H4 (cell line): ENCODE data around the gene MMP8. TPM values are rescaled to one million over a fixed set of nuclear protein-coding genes. Genes with fewer than 3 reads are reported as not detected.

Experiments used
- DNase-seq: peaks from one replicate; pipeline ENCODE4 v3.0.0-alpha.2; 2015; ENCODE audit warnings: low spot score
- total RNA-seq: library from RNA; depleted of rRNA; stranded (reverse); fragments of >200 nt; shearing (Covaris generic); gene quantifications from 2 replicates; pipeline ENCODE4 v1.2.3, GENCODE V29; 2014

The MMP8 gene
- total RNA-seq, 1 experiment from 2014 or later = not detected

GRCh38 chr11:102722821-102723220 lies 1.9 kb downstream of the MMP8 start:
- DNase-seq = no peak

DNA sequence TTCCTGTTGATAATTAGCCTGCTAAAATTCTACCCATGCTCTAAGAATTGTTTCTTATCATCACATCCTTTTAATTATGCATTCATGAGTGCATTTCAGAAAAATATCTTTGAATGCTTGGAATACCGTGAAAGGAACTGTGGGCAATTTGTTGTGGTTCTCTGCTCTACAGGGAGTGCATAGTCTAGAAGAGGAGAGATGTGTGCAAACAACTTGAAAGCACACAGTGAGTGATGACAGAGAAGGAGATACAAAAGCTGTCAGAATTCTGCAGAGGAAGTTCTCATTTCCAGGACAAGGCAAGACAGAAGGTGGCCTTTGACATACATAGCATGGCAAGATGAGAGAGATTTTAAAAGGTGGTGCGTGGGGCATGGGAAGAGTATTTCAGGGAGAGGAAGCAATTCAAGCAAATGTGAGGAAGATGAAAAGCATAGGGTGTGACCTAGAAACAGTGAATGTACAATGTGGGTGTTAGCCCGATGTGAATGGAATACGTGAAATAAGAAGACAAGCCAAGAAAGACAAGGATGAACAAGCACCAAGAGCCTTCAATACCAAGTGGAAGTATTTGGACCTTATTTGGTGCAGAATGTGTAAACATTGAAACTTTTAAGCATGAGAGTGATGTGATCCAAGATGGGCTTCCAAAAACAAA lies 5.0 kb downstream of the MMP8 start:
- DNase-seq = no peak

- no peak for DNase-seq
Measured at GRCh38 chr11:102717280-102717679, 7.5 kb downstream of the MMP8 start.

- no peak for DNase-seq
Measured at GRCh38 chr11:102716527-102716926, 8.2 kb downstream of the MMP8 start.

DNA sequence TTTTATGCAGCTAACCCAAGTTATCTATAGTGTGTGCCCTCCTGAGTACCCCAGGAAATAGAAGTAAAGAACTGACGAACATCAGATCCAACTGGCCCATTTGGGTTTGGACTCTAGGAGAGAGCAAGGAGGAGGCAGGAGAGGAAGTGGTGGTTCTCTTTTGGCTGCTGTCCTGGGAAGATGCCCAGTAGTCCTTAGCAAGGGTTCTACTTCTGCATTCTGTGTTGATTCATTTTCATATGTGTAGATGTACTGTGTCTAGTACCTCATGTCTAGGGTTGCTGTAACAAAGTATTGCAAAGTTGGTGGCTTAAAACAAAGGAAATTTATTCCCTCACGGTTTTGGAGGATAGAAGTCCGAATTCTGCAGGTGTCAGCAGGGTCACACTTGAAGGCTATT lies 12.6 kb downstream of the MMP8 start:
- DNase-seq = no peak

DNA sequence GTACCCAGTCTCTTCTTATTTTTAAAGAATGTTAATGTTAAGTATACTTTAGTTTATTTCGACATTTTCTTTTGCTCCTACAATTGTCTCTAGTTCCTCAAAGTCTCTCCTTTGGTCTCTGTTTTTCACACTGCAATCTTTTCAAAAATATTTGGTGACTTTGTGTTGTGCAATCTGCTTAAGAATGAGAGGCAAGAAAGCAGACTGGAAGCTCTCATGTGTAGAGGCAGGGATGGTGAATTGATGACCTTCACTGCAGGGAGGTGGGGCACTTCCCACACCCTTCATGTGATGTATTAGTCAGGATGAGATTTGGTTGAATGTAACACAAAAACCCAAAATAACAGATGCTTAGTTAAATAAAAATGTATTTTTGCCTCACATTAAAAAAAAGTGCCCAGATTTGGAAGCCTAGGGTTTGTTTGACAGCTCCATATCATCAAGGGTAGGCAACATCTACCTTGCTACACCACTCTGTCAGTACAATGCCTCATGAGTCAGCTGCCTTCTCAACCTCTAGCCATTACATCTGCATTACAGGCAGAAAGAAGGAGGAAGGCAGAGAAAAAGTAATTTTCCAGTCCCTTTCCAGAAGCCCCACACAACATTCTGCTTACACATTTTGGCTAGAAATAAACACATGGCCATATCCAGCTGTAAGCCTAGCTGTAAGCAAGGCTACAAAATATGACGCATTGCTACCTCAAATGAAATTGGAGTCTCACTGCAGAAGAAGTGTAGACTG lies 15.4 kb downstream of the MMP8 start:
- peak; percentile 39 for DNase-seq

DNA sequence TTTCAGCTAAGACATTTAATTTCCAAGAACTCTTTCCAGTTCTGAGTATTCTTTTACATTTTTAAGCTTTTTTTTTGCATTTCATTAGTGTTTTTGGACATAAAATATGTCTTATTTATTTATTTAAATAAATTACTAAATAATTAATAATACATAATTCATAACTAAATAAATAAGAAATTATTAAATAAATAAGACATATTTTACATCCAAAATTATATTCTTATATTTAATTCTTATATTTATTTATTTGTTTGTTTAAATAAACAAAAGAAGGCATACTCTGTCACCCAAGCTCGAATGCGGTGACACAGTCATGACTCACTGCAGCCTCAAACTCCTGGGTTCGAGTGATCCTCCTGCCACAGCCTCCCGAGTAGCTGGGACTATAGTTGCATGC lies 16.1 kb downstream of the MMP8 start:
- DNase-seq = no peak

GRCh38 chr11:102705626-102706025 lies 19.1 kb downstream of the MMP8 start, which contains the start of gene MMP27:
MMP27 (minus strand) TSS chr11:102705769; CDS start chr11:102705714, 55 bp downstream.
- DNase-seq = no peak

GRCh38 chr11:102704841-102705240 lies 19.9 kb downstream of the MMP8 start:
- no peak for DNase-seq

DNA sequence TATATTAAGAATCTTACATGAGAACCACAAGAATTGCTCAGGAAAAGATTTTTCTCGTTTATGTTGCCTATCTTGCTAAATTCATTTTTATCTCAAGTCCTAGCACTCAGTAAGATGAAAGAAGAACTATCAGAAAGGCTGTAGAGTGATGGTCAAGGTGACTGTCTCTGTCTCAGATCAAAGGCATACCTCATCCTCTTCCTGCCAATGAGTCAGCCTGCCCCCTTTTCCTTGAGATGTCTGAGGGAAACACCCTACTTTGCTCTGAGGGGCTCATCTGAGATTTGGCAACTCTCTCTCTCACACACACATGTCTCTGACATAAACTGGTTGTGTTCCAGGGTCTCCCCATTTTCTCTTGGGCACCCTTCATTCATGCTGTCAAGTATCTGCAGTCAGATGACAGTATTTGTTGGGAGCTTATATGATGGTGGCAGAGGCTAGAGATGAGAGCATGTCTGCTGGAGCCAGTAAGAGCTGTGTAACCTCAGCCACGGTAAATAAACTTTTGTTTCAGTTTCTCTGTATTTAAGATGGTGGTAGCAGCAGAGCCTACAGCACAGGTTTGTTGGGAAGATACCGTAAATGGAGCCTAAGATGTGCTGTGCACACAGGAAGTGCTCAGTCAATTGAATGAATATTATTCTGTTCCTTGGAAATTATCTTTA lies 20.8 kb downstream of the MMP8 start:
- no peak for DNase-seq

DNA sequence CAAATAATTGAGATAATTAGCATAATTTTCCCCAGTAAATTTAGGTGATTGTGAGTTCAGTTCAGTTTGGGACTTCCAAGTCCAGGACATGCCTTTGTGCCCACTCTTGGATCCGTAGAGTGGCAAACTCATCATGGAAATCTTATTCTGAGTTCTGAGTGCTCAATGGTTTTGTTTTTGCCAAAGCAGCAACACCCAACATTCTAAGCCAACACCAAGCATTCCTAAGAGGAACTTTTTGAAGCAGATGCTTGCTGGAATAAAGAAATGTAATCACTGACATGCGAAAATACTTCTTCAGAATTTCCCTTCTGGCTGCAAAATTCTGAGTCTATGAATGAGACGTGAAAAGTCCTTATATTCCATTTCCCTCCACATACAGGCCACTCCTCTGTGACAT lies 29.6 kb downstream of the MMP8 start:
- no peak for DNase-seq

GRCh38 chr11:102685754-102686153 lies 39.0 kb downstream of the MMP8 start:
- DNase-seq = no peak

GRCh38 chr11:102685338-102685737 lies 39.4 kb downstream of the MMP8 start:
- no peak for DNase-seq

DNA sequence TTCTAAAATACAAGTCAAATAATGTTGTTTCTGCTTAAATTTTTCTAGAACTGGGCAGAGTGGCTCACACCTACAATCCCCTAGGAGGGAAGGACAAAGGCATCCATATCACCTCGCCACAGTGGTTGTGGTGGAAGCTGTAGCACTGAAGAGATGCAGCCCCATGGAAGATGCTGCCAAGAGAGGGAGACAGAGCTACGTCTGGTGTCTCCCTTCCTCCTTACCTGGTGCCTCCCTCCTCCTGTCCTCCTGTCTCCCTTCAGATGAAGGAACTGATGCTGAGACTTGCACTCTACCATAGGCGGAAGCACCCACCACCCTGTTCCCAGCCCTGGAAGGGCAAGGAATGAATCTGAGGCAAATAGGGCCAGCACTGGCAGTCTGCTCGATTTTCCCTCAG lies 41.5 kb downstream of the MMP8 start:
- DNase-seq = no peak

DNA sequence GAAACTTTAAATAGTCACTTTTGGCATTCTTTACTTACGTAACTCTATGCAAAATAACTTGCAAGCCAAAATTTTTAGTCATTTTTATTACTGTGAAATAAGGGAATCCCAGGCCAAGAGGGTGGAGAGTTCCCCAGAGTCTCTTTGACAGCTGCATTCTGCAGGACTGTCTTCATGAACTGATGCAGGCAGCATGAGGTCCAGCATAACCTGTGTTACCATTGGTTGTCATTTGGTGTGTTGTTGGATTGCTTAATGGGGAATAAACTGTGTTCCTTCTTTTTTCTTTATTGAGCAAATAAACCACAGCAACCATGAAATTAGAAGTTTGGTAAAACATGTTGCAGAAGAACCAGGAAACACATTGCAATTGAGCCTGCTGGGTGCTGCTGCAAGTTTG lies 43.8 kb downstream of the MMP8 start:
- DNase-seq = no peak

DNA sequence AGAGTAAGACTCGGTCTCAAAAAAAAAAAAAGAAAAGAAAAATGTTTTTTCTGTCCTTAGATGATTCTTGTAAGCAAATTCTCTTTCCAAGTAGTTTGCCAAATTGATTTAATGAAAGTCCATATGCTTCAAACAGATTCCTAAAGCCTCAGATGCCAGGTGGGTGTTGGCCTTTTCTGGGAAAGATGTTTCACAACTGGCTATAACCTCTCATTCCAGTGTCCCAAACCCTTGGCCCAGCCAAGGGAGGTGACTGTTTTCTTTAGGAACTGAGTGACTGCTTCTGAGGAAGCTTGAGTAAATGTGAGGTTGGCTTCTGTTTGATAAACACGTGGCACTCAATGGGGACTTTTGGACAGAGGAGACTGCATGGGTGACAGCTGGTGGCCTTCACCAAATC lies 46.7 kb downstream of the MMP8 start:
- no peak for DNase-seq

GRCh38 chr11:102676084-102676483 lies 48.7 kb downstream of the MMP8 start:
- no peak for DNase-seq

DNA sequence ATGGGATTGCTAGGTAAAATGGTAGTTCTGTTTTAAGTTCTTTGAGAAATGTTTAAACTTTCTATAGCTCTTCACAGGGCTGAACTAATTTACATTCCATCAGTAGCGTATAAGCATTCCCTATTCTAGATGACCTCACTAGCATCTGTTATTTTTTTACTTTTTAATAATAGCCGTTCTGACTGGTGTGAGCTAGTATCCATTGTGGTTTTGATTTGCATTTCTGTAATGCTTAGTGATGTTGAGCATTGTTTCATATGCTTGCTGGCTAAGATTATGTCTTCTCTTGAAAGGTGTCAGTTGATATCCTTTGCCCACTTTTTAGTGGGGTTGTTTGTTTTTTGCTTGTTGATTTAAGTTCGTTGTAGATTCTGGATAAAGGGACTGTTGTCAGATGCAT lies 55.1 kb downstream of the MMP8 start:
- DNase-seq = no peak

- peak; percentile 52 for DNase-seq
Measured at GRCh38 chr11:102666331-102666957, 58.3 kb downstream of the MMP8 start.

DNA sequence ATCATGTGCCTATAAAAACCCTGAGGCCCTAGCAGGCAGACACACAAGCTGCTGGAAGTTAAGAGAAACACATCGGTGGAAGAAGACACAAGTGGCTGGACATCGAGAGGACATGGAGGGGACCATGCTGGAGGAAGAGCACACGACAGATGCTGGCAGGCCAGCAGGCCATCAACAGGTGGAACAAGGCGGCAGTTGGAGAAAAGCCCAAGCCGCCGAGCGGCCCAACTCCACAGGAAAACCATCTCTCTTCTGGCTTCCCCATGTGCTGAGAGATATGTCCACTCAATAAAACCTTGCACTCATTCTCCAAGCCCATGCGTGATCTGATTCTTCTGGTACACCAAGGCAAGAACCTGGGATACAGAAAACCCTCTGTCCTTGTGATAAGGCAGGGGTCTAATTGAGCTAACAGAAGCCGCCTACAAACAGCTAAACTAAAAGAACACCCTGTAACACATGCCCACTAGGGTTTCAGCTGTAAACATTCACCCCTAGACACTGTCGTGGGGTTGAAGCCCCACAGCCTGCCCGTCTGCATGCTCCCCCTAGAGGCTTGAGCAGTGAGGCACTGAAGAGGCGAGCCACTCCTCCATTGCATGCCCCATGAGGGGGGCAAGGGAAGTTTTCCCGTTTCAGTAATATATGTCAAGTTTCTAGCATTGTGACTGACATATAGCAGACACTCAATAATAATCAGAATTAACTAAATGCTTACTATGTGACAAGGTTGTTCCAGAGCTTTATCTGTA lies 60.6 kb downstream of the MMP8 start:
- no peak for DNase-seq

DNA sequence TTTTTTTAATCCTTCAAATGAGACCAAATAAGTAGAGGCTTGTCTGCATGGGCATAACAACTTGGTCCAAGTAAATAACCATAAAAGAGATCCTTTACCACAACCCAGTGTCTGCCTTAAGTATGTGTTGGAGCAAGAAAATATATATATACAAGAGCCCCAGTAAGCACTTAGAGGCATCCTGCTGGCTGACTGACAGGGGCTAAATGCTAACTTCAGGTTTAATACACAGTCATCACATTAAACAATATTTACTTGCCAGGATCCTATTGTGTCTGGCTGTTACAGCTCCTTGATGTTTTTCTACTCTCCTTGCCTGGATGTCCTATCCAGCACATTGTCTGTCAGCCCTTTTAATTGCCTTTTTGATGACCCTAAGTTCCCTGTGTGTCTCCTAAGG lies 62.1 kb downstream of the MMP8 start:
- DNase-seq = no peak
